ENCODE measurements around the gene FHIT. TPM values are rescaled to one million over a fixed set of nuclear protein-coding genes. Genes with fewer than 3 reads are reported as not detected.
A peak's percentile ranks its signal among the peaks of the same experiment; 100 is the strongest.

The FHIT gene
- total RNA-seq, 2 donors from 2014 or later: 8.7 to 12.7 TPM

DNA sequence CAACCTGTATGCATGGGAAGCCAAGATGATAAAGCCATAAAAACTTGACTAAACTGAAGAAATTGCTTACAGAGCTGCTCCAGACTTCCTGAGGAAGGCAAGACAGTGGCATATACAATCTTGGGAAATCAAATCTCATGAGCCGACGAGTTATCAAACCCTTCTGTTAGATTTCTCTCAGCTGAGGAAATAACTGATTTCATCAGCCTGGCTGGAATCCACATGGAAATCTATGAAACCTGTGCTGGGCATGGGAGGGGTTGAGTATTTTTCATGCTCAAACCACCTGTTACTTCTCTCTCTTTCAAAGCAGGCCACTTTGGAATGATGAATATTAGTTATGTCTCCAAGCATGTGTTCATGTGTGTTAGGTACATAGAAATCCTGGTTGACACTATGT is 727.7 kb downstream of the FHIT start:
- ATAC-seq (no peak), DNase-seq (no peak)
- intact Hi-C loops (cut with DNase I): no loop called here

DNA sequence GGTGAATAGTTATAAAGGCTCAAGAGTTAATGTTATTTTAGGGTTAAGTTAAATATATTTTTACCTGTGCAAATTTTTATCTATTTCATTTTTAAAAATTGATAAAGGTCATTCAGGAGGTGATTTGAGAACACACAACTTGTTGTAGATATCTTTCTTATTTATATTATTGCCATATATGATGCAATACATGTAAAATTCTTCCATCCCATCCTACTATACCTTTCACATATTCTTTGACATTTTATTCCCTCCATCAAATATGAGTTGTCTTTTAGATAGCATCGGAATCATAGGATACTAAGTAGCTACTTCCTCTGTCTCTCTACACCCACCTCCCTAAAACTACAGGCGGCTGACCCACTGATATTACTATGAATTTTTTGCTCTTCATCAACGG is 734.1 kb downstream of the FHIT start:
- ATAC-seq (no peak), DNase-seq (no peak)
- intact Hi-C loops (cut with DNase I): no loop called here

DNA sequence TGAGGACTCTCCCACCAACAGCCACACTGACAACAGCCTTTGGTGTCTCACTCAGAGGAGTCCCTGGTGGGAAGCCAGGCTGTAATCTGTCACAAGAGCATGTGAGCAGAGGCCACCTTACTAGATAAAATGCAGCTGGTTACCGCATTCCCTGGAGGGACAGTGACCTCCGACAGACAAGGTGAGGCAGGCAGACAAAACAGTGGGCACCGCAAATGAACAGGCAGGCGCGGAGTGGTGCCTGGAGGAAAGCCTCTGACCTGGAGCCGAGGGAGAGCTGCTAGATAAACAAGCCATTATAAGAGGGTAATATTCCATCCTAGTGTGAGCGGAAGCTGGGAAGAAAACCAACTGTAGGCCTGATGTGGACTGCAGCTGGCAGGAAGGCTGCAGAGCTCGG is 736.4 kb downstream of the FHIT start:
- DNase-seq: peak; percentile 18
- ATAC-seq: peak; percentile 44 to 53
- intact Hi-C loops (cut with DNase I): no loop called here

DNA sequence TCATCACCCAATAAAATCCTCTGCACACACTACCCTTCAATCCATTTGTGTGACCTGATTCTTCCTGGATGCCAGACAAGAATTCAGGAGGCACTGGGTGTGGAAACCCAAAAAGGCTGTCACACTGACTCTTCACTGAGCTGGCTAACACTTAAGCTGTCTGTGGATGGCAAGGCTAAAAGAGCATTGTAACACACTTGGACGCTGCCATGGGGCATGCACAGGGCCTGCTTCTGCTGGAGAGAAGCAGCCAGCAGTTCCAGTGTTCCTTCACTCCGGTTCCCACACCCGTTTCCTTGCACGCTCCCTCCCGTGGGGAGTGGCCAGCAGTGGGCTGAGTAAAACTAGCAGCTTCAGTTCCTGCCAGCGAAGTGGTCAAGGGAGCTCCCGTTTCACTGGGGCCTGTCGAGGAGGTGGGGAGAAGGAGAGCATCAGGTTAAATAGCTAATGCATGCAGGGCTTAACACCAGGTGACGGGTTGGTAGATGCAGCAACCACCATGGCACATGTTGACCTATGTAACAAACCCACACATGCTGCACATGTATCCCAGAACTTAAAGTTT is 737.1 kb downstream of the FHIT start:
- no peak for DNase-seq

DNA sequence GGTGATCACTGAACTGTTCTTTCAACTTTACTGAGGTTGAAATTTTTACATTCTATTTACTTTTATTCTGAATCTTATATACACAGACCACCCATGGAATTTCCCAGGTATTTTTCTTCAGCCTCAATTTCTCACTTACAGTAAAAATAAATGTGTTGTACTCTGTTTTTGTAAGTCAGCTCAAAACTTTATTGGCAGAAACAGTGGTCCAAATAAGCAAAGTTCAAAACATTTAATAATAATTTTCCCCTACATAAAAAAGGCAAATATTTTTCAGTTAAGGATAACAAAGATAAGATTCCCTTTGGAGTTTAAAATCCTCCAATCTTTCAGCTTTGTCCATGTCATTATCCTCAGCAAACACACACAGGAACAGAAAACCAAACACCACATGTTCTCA is 738.0 kb downstream of the FHIT start:
- DNase-seq (no peak), ATAC-seq (no peak)
- intact Hi-C loops (cut with DNase I): no loop called here

More for the DNA sequence above, 737.1 kb downstream of the FHIT start:
- intact Hi-C loops (cut with DNase I): no loop called here
- ATAC-seq: peak in 1 of 2 donors; percentile 89

DNA sequence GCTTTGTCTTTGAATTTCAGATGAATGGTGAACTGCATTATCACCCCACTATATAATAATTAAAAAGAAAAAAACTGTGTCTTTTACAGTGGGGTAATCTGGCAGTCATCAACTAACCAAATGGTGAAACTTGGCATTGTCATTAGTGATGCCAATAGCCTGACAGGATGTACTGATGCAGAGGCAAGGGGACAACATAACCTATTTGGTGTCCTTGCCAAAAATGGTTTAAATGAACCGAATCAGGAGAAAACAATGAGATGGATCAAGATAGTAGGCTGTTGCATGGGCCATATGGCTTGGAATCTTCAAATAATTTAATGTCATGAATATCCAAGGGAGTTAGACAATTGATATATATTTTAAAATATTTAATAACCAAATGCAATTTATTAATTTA is 738.7 kb downstream of the FHIT start:
- intact Hi-C loops (cut with DNase I): no loop called here

DNA sequence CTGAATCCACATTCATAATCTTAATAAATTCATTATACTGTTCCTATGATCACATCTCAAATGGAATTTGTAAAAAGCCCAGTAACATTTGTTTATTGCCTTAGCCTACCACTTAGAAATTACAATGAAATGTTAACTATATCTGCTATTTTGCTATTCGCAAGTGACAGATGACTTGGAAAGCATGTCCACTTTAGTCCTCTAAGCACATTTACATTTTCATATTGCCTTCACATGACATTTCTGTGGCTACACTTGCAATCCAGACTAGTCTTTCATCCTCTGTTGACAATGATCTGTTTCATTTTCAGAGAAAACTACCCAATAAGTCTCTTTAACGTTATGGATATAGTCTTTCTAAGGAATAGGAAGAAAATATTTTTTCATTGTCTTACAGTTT is 741.8 kb downstream of the FHIT start:
- DNase-seq (no peak), ATAC-seq (no peak)
- intact Hi-C loops (cut with DNase I): no loop called here

More for the DNA sequence above, 738.7 kb downstream of the FHIT start:
- ATAC-seq (no peak), DNase-seq (no peak)

DNA sequence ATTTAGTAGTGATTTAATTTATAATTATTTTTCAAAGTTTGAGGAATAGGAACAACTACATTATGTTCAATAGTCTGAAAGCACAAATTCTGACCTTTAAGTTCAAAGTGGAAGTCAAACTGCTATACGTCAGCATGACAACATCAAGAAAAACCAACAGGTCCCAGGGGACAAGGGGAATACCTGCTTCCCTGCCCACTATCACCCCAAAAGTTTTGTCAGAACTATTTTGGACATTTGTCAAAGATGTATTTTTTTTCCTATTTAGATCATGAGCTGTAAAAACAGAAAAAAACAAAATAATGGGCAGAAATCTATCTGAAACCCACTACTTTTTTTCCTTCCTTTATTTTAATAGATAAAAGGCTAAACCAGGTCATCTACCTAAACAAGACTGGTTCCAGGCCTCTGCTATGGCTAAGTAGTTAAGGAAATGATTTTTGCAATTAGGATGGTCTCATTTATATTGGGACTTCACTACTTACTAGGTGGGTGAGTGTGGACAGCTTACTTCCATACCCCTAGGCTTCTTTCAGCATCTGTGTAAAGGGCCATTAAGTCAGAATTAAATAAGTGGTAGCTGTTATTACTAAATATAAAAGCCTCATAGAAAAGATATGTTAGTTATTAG is 746.3 kb downstream of the FHIT start:
- no peak for ATAC-seq
- DNase-seq: no peak
- intact Hi-C loops (cut with DNase I): no loop called here

DNA sequence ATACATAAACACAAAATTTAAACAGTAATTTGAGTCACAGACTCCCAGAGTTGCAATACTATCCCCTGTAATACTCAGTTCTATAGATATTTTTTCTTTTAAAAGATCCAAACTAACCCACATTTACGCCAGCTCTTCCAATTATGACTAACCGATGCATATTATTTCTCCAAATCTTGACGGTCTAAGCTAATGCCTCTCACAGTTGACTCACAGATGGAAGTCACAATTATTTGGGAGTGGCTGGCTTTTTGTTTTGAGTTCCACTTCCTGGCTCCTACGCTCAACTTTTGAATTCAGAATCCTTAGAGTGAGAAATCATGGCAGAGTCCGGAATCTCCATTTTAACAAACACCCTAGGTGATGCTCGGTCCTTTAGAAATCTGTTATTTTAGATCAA is 749.9 kb downstream of the FHIT start:
- DNase-seq: no peak
- ATAC-seq: no peak
- intact Hi-C loops (cut with DNase I): no loop called here

DNA sequence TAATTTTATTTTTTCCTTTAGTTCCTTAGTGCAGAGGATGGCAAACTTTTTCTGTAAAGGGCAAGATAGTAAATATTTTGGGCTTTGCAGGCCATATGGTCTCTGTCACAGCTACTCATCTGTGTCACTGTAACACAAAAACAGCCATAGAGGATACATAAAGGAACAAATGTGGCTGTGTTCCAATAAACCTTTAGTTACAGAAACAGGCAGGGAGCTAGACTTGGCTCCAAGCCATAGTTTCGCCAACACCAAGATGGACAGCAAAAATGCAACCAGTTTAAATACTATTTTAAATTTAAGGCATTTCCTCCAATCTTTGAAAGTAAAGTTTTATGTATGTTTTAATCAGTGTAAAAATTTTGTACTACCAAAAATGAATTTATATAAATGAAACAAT is 753.4 kb downstream of the FHIT start:
- no peak for ATAC-seq
- intact Hi-C loops (cut with DNase I): no loop called here
- no peak for DNase-seq

DNA sequence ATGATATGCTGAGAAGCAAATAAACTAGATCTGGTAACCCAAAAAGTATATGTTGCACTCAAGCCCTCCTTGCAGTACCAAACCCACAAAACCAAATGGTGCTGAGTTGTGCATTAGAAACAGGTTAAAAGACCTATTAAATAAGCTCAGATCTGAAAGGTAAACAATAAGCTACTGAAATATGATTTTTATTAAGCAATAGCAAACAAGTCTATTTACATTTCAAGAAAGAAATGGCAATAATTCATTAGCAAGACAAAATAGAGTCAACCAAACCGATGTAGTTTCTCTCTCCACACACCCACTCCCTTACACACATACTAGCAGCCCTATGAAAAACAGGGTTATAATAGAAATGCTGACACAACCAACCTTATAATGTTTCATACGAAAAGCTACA is 760.3 kb downstream of the FHIT start:
- intact Hi-C loops (cut with DNase I): no loop called here
- ATAC-seq (no peak), DNase-seq (no peak)

DNA sequence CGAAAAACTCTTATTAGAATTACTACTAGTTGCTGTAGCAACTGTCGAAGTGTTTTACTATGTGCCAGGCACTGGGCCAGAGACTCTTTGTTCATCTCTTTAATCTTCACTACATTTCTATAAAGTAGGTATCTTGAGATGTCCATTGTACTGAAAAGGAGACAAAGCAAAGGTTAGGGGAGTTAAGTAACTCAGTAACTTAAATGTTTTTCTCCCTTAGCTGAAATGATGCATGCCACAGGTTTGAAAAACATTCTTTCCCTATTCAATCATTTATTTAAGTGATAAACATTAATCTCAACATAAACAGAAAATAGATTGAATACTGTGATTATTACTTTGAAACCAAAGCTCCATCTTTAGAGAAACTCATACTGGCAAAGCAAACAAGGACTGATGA is 776.2 kb downstream of the FHIT start:
- DNase-seq (no peak), ATAC-seq (no peak)
- intact Hi-C loops (cut with DNase I): no loop called here

DNA sequence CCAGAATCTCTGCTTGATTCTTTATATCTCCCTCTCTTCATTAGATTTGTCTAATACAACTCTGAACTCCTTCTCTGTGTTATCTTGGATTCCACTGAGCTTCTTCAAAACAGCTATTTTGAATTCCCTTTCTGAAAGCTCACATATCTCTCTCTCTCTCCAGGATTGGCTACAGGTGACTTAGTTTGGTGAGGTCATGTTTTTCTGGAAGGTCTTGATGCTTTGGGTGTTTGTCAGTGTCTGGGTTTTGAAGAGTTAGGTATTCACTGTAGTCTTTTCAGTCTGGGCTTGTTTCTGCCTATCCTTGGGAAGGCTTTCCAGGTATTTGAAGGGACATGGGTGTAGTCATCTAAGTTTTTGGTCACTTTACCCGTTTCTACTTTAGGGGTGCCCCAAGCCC is 781.8 kb downstream of the FHIT start:
- DNase-seq (no peak), ATAC-seq (no peak)
- intact Hi-C loops (cut with DNase I): no loop called here

DNA sequence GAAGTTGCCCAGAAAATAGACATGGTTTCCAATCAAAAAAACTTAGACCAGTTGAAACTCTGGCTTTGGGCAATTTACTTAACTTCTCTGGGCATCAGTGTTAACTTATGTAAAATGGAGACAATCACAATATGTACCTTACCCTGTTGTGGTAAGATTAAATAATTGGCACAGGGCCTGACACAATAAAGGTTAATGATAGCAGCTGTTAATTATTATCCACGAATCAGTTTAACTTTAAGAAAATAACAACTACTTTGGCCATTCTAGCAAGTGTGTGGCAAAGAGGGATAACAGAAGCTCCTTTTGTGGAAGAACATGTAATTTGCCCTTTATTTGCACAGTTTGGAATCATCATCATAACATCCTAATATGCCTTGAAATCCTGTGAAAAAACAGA is 787.6 kb downstream of the FHIT start:
- ATAC-seq (no peak), DNase-seq (no peak)
- intact Hi-C loops (cut with DNase I): no loop called here

DNA sequence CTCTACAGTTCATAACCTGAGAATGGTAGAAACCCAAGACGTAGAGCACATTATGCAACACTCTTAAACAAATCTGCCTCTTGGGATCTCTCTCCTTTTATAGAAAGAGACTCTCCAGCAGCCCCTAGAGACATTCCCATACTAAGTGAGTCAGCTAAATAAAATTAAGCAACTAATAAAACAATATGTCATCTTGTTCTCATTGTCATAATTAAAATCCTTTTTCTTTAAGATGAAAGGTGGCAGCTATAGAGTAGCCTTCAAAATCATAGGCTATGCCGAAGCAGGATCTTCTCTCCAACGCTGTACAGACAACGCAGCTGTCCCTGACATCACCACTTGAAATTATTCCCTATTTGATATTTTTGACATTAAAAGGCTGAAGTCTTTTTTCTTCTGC is 790.0 kb downstream of the FHIT start:
- ATAC-seq (no peak), DNase-seq (no peak)
- intact Hi-C loops (cut with DNase I): no loop called here

DNA sequence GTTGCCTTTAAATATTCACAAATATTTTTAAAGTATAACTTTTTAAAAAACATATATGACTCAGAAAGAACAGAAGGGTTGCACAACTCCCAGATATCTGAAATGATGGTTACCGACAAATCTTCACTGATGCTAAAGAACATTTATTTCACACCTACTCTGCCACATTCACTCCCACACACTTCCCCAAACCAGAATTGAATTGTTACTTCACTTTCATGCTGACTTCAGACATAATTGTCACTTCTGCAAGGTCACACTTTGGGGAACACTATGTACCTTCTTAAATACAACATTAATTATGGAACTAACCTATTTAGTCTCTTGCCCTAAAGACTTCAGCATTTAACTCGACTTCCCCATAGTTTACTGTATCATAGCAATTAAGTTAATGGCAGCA is 795.1 kb downstream of the FHIT start:
- intact Hi-C loops (cut with DNase I): no loop called here
- DNase-seq: no peak
- ATAC-seq: no peak

DNA sequence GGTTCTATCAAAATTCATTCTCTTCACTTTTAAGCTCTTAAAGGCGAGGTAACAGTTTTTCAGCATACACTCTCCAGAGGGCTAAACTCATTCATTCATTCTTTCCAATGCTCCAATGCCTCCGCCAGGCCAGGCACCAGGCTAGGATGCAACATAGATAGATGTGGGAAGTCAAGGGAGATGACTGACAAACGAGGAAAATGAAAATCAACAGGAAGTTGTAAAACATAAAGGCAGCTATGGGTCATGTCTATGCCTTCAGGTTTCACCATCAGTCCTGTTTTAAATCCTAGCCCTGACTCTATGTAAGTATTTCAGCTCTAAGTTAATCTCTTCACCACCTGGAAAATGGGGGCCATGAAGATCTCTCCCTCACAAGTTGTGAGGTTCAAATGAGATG is 797.9 kb downstream of the FHIT start:
- no peak for ATAC-seq
- intact Hi-C loops (cut with DNase I): no loop called here
- DNase-seq: no peak

DNA sequence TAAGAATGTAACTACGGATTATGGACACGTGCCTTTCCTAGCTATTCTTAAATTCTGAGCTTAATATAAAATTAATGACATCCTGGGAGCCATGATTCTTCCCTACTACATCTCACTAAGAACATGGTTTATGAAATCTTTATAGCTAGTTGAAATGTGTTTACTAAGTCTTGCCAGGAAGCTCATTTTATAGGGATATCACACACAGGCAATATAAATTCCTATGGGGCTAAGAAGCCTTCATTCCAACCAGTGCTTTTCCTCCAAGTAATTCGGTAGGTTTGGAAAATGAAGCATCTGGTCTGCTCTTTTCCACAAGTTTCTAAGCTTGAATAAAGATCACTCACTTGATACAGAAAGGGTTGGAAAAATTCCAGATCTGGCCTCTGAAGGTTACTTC is 802.6 kb downstream of the FHIT start:
- DNase-seq: no peak
- intact Hi-C loops (cut with DNase I): no loop called here
- no peak for ATAC-seq

DNA sequence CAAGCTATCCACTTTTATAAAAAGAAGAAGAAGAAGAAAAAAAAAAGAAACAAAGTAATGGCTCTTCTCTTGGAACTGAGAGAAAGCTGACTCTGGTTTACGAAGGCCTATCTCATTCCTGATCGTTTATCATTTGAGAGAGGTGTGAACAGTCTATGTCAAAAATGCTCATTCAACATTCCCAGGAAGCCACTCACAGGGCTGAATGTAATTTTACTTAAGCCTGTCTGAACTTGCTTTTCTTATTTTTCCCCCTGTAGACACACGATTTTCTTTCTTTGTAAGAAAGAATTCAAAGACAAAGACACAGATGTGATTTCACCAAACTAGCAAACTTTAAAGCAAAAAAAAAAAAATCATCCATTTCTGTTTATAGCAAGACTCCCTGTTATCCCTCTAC is 805.8 kb downstream of the FHIT start:
- DNase-seq (no peak), ATAC-seq (no peak)
- intact Hi-C loops (cut with DNase I): no loop called here

DNA sequence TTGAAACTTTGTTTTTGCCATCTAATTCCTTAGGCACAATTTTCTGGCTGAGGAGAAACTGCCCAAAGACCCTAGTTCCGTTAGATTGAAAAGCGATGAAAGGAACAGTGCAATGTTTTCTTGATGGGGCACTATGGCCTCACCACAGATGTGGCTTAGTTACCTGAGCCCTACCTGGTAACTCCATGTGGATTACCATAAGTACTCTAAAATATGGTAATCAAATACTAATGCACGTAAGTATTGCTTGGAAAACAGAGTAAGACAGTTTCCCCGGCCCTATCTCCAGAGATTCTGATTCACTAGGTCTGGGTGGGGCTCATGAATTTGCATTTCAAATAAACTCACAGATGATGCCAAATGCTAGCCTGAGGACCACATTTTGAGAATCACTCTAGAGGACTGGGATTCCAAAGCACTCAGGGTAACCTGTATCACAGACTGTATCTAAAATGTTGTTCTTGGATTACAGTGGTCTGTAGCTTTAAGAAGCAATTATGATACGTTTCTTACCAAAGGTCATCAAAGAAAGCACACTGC is 806.3 kb downstream of the FHIT start:
- DNase-seq (no peak), ATAC-seq (no peak)
- intact Hi-C loops (cut with DNase I): no loop called here

DNA sequence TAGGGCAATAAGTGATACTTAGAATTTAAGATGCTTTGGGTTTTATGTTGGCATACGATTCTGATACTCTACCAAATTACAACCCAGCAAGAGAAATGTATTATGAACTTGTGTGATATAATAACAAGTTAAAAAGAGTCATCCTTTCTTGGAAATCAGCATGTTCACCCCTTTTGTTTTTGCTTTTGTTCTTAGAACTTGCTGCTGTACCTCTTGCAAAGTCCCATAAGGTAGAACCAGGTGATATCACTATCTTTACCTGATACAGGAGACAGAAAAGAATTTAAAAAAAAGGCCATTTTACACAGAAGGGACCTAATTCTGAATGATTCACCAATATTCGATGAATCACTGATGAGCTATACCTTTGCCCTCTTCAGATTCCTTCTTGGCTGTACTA is 810.4 kb downstream of the FHIT start:
- ATAC-seq (no peak), DNase-seq (no peak)
- intact Hi-C loops (cut with DNase I): no loop called here

Measured in left cardiac atrium (tissue), 4 donors.